Measurements from ENCODE around the gene PTPRS. TPM values are rescaled to one million over a fixed set of nuclear protein-coding genes. Genes with fewer than 3 reads are reported as not detected.

PTPRS gene
- total and polyA plus RNA-seq, 7 donors, result 0.46 to 211 (median 120) TPM

DNA sequence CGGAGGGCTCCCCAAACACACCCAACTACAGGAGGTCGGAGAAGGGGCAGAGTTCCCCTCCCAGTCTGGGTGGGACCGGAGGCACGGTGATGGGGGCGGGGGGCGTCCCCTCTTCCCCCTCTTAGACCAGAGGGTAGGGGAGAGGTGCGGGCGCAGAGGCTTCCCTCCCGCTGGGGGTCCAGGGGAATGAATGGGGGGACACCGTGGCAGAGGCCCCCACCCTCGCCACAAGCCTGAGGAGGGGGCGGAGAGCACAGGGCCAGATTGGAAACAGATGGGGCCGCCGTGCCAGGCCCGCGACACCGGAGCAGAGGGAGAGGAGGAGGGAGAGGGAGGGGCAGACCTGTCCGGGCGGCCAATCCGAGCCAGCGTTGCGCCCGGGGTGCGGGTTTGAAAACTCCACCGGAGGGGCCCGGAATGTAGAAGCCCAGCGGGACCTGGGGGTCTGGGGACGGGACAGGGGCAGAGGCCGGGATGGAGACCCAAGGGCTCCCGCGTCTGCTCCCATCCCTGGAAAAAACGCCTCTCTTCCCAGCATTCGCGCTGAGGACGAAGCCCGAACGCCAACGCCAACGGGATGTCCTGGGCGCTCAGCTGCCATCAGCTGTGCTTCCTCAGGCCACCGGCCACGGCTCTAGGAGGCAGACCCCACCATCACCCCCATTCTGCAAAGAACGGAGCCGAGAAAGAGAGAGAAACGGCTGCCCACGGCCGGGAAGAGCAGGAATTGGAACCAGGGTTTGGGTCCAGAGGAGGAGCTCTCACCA, 46.8 kb downstream of the PTPRS start:
- Histone ChIP-seq H3K4me1 (peaks cover 0 to 53% (median 49%) of the 10 kb centered on the region in 4 donors), H3K36me3 (no peaks in the 10 kb centered on the region), H3K27ac (peak overlapping the region; percentile 89 to 95 (median 92)), H3K4me3 (peak overlapping the region; percentile 72 to 94 (median 82)), H3K27me3 (no peaks in the 10 kb centered on the region), H3K9me3 (no peaks in the 10 kb centered on the region)
- no peak for TF ChIP-seq POLR2A (IDR thresholded peaks at IDR 0.05)
- TF ChIP-seq EP300 (IDR thresholded peaks at IDR 0.05), result no peak
- no peak for TF ChIP-seq CTCF (IDR thresholded peaks at IDR 0.05)
- TF ChIP-seq POLR2AphosphoS5 (IDR thresholded peaks at IDR 0.05), result no peak
- DNase-seq, result peak; percentile 79
- 3 to 9% methylated on average over 47 of the region's 47 CpGs for whole genome bisulfite sequencing, 2 donors
- intact Hi-C loops (cut with DNase I), result loop anchor here (1.0 to 2.0 kb wide), 2 partner anchors 15 to 47 kb away; partner anchors contain the start of gene PTPRS

DNA sequence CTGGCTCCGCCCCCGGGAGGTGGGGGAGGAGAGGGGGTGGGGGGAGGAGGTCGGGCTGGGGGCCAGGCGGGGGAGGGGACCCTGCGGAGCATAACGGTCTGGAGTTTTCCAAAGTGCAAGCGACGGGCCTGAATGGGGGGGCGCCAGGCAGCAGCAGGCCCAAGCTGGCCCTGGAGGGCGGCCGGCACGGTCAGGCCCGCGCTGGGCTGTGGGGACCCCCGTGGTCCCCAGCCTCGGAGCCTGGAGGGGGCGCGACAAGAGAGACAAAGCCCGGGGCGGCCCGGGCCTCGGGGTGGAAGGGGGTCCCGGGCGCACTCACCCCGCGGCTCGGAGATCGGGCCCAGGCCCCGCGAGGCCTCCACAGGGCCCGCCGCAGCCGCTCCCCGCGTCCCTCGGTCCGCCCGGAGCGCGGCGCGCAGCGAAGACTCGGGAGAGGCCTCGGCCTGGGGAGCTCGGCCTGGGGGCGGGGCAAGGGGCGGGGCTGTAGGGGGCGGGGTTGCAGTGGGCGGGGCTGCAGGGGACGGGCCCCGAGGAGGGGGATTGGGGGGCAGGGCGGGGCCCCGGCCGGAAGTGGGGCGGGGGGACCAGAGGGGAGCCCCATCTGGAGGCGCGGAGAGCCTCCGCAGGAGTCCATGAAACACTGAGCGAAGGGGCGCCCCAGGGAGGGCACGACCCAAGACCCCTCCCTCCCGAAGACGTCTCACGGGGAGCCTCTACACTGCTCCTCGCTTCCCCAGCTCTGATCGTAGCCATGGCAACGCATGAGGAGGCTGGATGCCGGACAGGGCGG, 47.6 kb downstream of the PTPRS start:
- H3K36me3 ChIP-seq, result no peaks in the 10 kb centered on the region
- H3K9me3 ChIP-seq, result no peaks in the 10 kb centered on the region
- peak overlapping the region; percentile 72 to 94 (median 82) for H3K4me3 ChIP-seq
- intact Hi-C loops (cut with DNase I), result loop anchor here (1.0 to 2.0 kb wide), 2 partner anchors 16 to 47 kb away; partner anchors contain the start of gene PTPRS
- DNase-seq, result peak; percentile 86
- no peaks in the 10 kb centered on the region for H3K27me3 ChIP-seq
- 1 to 5% methylated on average over 70 of the region's 70 CpGs for WGBS, 2 donors
- H3K4me1 ChIP-seq, result peaks cover 0 to 61% (median 57%) of the 10 kb centered on the region in 4 donors
- TF ChIP-seq POLR2AphosphoS5 (IDR thresholded peaks at IDR 0.05) (peak; percentile 59 to 80 (median 72)), EP300 (IDR thresholded peaks at IDR 0.05) (no peak)
- peak overlapping the region; percentile 89 to 95 (median 92) for H3K27ac ChIP-seq

DNA sequence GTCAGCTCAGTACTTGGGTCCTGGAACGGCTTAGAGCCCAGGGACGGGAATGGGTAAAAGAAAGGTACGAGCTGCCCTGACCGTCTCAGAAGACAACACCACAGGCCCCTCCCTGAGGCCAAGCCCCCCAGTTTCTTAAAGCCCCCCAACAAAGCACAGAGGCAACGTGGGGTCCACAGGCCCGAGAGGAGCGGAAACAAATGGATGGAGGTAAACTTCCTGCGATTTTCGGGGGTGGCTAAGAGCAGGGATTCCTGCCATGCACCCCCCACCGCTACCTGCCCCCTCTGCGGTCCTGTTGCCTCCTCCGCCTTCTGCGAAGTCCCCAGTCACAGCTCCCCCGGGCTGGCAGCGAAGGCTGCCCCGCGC, 48.2 kb downstream of the PTPRS start:
- Histone ChIP-seq H3K27ac (peak overlapping the region; percentile 89 to 95 (median 92)), H3K36me3 (no peaks in the 10 kb centered on the region), H3K4me1 (peaks cover 0 to 64% (median 57%) of the 10 kb centered on the region in 4 donors), H3K9me3 (no peaks in the 10 kb centered on the region), H3K27me3 (no peaks in the 10 kb centered on the region), H3K4me3 (peak overlapping the region; percentile 72 to 94 (median 82))
- 5 to 14% methylated on average over 17 of the region's 17 CpGs for WGBS, 2 donors
- TF ChIP-seq POLR2AphosphoS5 (IDR thresholded peaks at IDR 0.05) (no peak), POLR2A (IDR thresholded peaks at IDR 0.05) (no peak), CTCF (IDR thresholded peaks at IDR 0.05) (no peak), EP300 (IDR thresholded peaks at IDR 0.05) (no peak)
- intact Hi-C loops (cut with DNase I), result loop anchor here (2.0 kb wide), 1 partner anchor 16 kb away; no protein-coding TSS in a partner anchor
- DNase-seq, result no peak

- H3K9me3 ChIP-seq, result no peaks in the 10 kb centered on the region
- no peaks in the 10 kb centered on the region for H3K36me3 ChIP-seq
- peaks cover 0 to 65% (median 57%) of the 10 kb centered on the region in 4 donors for H3K4me1 ChIP-seq
- TF ChIP-seq POLR2AphosphoS5 (IDR thresholded peaks at IDR 0.05) (no peak), EP300 (IDR thresholded peaks at IDR 0.05) (no peak), POLR2A (IDR thresholded peaks at IDR 0.05) (no peak), CTCF (IDR thresholded peaks at IDR 0.05) (no peak)
- H3K27me3 ChIP-seq, result no peaks in the 10 kb centered on the region
- no peak for DNase-seq
- peak overlapping the region; percentile 8 to 95 (median 92) for H3K27ac ChIP-seq
- WGBS, 2 donors, result 70 to 82% methylated on average over 8 of the region's 8 CpGs
- intact Hi-C loops (cut with DNase I), result loop anchor here (2.0 kb wide), 1 partner anchor 17 kb away; no protein-coding TSS in a partner anchor
- H3K4me3 ChIP-seq, result peak overlapping the region; percentile 72 to 94 (median 82)
Measured at GRCh38 chr19:5291588-5292193, 48.9 kb downstream of the PTPRS start.

Other genes with a start within 250 kb of the PTPRS start
- not detected for gene ZNRF4, start 114.6 kb upstream of the PTPRS start, total RNA-seq
- not detected for gene ZNRF4, start 114.6 kb upstream of the PTPRS start, polyA plus RNA-seq
- under 1 TPM in 3 of 4 donors, not detected in 1; 0.33 to 0.55 (median 0.41) TPM for gene TINCR, start 227.1 kb upstream of the PTPRS start, total RNA-seq
- gene TINCR, start 227.1 kb upstream of the PTPRS start, polyA plus RNA-seq, result 10 to 100 TPM in 2 of 3 donors, 1 to 10 TPM in 1; 2.8 to 27.5 (median 12.0) TPM

Measured in sigmoid colon (tissue), 7 donors.